Measurements from ENCODE around the gene SLC25A28.

- no peak for TF ChIP-seq CTCF (IDR thresholded peaks at IDR 0.05)
- no peak for TF ChIP-seq POLR2AphosphoS5 (IDR thresholded peaks at IDR 0.05)
- TF ChIP-seq POLR2A (IDR thresholded peaks at IDR 0.05; ENCODE audit: low read depth) = no peak
- no peak for TF ChIP-seq EP300 (IDR thresholded peaks at IDR 0.05)
Measured at GRCh38 chr10:99667108-99667751, 47.0 kb upstream of the SLC25A28 start.

All from esophagus muscularis mucosa (tissue), 4 donors.